Breast epithelium (tissue), 3 donors: ENCODE measurements around the gene EHF.

Source experiments
- CTCF ChIP-seq, 3 donors: fragments of 450-650 bp; IDR thresholded peaks; one replicate each; pipeline ENCODE4 v1.5.1; 2016 to 2017; ENCODE audit warnings: antibody characterized with exemption in 3 of 3, mild to moderate bottlenecking in 3 of 3, moderate library complexity in 3 of 3
- POLR2A ChIP-seq: fragments of 450-650 bp; IDR thresholded peaks from one replicate; pipeline ENCODE4 v1.6.1; 2016; ENCODE audit warnings: antibody characterized with exemption, mild to moderate bottlenecking, moderate library complexity
- POLR2AphosphoS5 ChIP-seq, 3 donors: sonication (generic); formaldehyde crosslinking; IDR thresholded peaks; one replicate each; pipeline ENCODE4 v1.6.1; 2017; ENCODE audit warnings: antibody characterized with exemption in 3 of 3

- TF ChIP-seq POLR2A = no peak
- no peak for TF ChIP-seq CTCF (IDR thresholded peaks at IDR 0.05)
- no peak for TF ChIP-seq POLR2AphosphoS5 (IDR thresholded peaks at IDR 0.05)
Measured at GRCh38 chr11:34696862-34697261, 76.0 kb downstream of the EHF start.
